ENCODE measurements around the gene SERTAD2. TPM values are rescaled to one million over a fixed set of nuclear protein-coding genes. Genes with fewer than 3 reads are reported as not detected.

The SERTAD2 gene
- total and polyA plus RNA-seq, 2 donors (not counting 3 experiments of a cell fraction or from before 2014, with no cell fraction given): 5.5 to 11.2 TPM

DNA sequence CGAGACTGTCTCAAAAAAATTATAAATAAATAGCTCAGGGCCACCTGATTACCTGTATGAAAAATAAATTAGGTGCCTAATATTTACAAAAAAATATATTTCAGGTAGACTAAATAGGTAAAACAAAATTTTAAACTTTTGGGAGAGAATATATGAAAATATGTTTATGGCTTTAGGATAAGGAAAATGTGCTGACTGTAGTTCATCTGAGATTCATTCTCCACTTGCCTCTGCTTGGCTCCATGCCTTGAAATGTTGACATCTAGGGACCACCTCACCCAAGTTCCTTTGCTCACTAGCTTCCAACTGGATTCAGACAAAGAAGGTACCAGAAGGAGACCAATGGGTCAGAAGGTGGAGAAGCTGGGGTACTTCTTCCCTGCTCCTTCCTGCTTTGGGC, 9.7 kb upstream of the SERTAD2 start:
- H3K4me3 ChIP-seq (replicated peaks in 1 of 3; ENCODE audit: insufficient read depth in 1 of 3, low read depth in 1 of 3, low read length in 3 of 3): no peak overlapping the region
- no peak overlapping the region for H3K4me2 ChIP-seq (ENCODE audit: insufficient read depth, low read length)
- TF ChIP-seq GATA2 (IDR thresholded peaks at IDR 0.05; ENCODE audit: insufficient read depth, insufficient read length, low read depth, low read length): no peak
- TF ChIP-seq POLR2A (IDR thresholded peaks at IDR 0.05; ENCODE audit: low read depth, low read length): no peak
- no peak for TF ChIP-seq FOS (IDR thresholded peaks at IDR 0.05; ENCODE audit: borderline replicate concordance, insufficient read depth, low read length)
- no peak for TF ChIP-seq EZH2 (IDR thresholded peaks at IDR 0.05; ENCODE audit: borderline replicate concordance, low read depth, low read length, severe bottlenecking)
- TF ChIP-seq, protein P1, sequence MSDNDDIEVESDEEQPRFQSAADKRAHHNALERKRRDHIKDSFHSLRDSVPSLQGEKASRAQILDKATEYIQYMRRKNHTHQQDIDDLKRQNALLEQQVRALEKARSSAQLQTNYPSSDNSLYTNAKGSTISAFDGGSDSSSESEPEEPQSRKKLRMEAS (IDR thresholded peaks at IDR 0.05; ENCODE audit: insufficient read depth, insufficient read length): no peak
- CTCF ChIA-PET: interaction anchor here (1.0 to 1.9 kb wide), 4 partner anchors 8 to 14 kb away, joined by 3 to 11 read pairs (median 4); no protein-coding TSS in a partner anchor
- DNase-seq (ENCODE audit: low read depth, low spot score) (no peak), FAIRE-seq (no peak)
- no peaks in the 10 kb centered on the region for H3K27me3 ChIP-seq (ENCODE audit: control insufficient read depth in 2 of 2, insufficient read depth in 2 of 2, low read length in 2 of 2)
- POLR2A ChIA-PET: interaction anchor here (1.1 to 2.3 kb wide), 2 partner anchors 9 to 11 kb away, joined by 3 to 6 read pairs; partner anchors contain the start of gene SERTAD2
- H2AFZ ChIP-seq (ENCODE audit: low read depth, low read length): no peak overlapping the region
- no peak overlapping the region for H3K9ac ChIP-seq (replicated peaks; ENCODE audit: extremely low read depth, insufficient read depth, low read length)
- H3K9me1 ChIP-seq (replicated peaks; ENCODE audit: control insufficient read depth, extremely low read depth, insufficient read depth, low read length): no peaks in the 10 kb centered on the region
- H3K36me3 ChIP-seq (ENCODE audit: control insufficient read depth in 2 of 2, extremely low read depth in 1 of 2, insufficient read depth in 2 of 2, low read length in 2 of 2): no peaks in the 10 kb centered on the region
- no peak overlapping the region for H3K27ac ChIP-seq (ENCODE audit: insufficient read depth, low read depth, low read length)
- no peaks in the 10 kb centered on the region for H3K9me3 ChIP-seq (replicated peaks; ENCODE audit: control insufficient read depth, insufficient read depth, low read length)
- intact Hi-C loops (cut with micrococcal nuclease): no loop called here
- no peaks in the 10 kb centered on the region for H3K4me1 ChIP-seq (ENCODE audit: control insufficient read depth, extremely low read depth, insufficient read depth, low read length)
- dilution Hi-C loops (cut with MboI; ENCODE audit: extremely low pct_ligation_motif_present, low sequenced_read_pairs): no loop called here
- H4K20me1 ChIP-seq (replicated peaks; ENCODE audit: control insufficient read depth, extremely low read depth, insufficient read depth, low read length): no peaks in the 10 kb centered on the region
- H3K79me2 ChIP-seq (ENCODE audit: control insufficient read depth, insufficient read depth, low read length): no peaks in the 10 kb centered on the region
- no TSS peak for BruUV-seq (replicated peaks)

DNA sequence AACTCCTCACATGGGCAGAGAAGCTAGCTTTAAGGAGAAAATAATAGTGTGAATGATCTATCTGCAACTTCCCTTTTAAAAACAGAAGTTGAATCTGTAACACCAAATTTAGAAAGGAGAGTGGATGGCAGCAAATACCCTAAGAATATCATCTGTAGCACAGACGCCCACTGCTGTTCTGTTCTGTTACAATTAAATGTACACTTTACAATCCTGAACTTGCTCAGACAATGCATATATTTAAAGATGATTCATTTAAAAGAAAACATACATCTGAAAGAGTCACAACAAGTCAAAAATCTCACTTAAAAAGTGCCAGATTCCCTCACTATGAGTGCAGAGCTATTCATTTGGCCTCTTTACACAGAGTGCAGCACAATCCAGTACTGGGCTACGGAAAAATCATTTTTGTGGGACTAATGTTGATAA, 8.0 kb upstream of the SERTAD2 start:
- TF ChIP-seq JUN (IDR thresholded peaks at IDR 0.05; ENCODE audit: borderline replicate concordance, insufficient read depth, insufficient read length, low read depth): no peak
- TF ChIP-seq POLR2AphosphoS5 (IDR thresholded peaks at IDR 0.05; ENCODE audit: insufficient read depth, low read depth, low read length): no peak
- TF ChIP-seq, protein P1 (IDR thresholded peaks at IDR 0.05; ENCODE audit: insufficient read depth, insufficient read length): no peak
- no peak for TF ChIP-seq EZH2 (IDR thresholded peaks at IDR 0.05; ENCODE audit: borderline replicate concordance, low read depth, low read length, severe bottlenecking)
- no peak for TF ChIP-seq FOS (IDR thresholded peaks at IDR 0.05; ENCODE audit: borderline replicate concordance, insufficient read depth, low read length)
- no peak for TF ChIP-seq POLR2A (IDR thresholded peaks at IDR 0.05; ENCODE audit: low read depth, low read length)
- no peak for TF ChIP-seq MYC (IDR thresholded peaks at IDR 0.05; ENCODE audit: low read depth, low read length)
- no peak for TF ChIP-seq GATA2 (IDR thresholded peaks at IDR 0.05; ENCODE audit: insufficient read depth, insufficient read length, low read depth, low read length)
- TF ChIP-seq, protein P2, sequence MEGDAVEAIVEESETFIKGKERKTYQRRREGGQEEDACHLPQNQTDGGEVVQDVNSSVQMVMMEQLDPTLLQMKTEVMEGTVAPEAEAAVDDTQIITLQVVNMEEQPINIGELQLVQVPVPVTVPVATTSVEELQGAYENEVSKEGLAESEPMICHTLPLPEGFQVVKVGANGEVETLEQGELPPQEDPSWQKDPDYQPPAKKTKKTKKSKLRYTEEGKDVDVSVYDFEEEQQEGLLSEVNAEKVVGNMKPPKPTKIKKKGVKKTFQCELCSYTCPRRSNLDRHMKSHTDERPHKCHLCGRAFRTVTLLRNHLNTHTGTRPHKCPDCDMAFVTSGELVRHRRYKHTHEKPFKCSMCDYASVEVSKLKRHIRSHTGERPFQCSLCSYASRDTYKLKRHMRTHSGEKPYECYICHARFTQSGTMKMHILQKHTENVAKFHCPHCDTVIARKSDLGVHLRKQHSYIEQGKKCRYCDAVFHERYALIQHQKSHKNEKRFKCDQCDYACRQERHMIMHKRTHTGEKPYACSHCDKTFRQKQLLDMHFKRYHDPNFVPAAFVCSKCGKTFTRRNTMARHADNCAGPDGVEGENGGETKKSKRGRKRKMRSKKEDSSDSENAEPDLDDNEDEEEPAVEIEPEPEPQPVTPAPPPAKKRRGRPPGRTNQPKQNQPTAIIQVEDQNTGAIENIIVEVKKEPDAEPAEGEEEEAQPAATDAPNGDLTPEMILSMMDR (IDR thresholded peaks at IDR 0.05; ENCODE audit: extremely low read depth in 1 of 2, insufficient read depth in 1 of 2, low read depth in 1 of 2, low read length in 2 of 2): no peak
- CTCF ChIA-PET: interaction anchor here (0.7 to 2.1 kb wide), 7 partner anchors 10 to 88 kb away, joined by 3 to 10 read pairs (median 4); no protein-coding TSS in a partner anchor
- POLR2A ChIA-PET: no interaction called here
- H3K36me3 ChIP-seq (ENCODE audit: control insufficient read depth in 2 of 2, extremely low read depth in 1 of 2, insufficient read depth in 2 of 2, low read length in 2 of 2): no peaks in the 10 kb centered on the region
- DNase-seq (ENCODE audit: low read depth, low spot score) (peak; percentile 14), FAIRE-seq (no peak)
- H4K20me1 ChIP-seq (replicated peaks; ENCODE audit: control insufficient read depth, extremely low read depth, insufficient read depth, low read length): no peaks in the 10 kb centered on the region
- no peak overlapping the region for H3K4me2 ChIP-seq (ENCODE audit: insufficient read depth, low read length)
- no peak overlapping the region for H3K27ac ChIP-seq (ENCODE audit: insufficient read depth, low read depth, low read length)
- intact Hi-C loops (cut with micrococcal nuclease): no loop called here
- no peaks in the 10 kb centered on the region for H3K9me1 ChIP-seq (replicated peaks; ENCODE audit: control insufficient read depth, extremely low read depth, insufficient read depth, low read length)
- dilution Hi-C loops (cut with MboI; ENCODE audit: extremely low pct_ligation_motif_present, low sequenced_read_pairs): no loop called here
- no peaks in the 10 kb centered on the region for H3K9me3 ChIP-seq (replicated peaks; ENCODE audit: control insufficient read depth, insufficient read depth, low read length)
- no peak overlapping the region for H2AFZ ChIP-seq (ENCODE audit: low read depth, low read length)
- no peaks in the 10 kb centered on the region for H3K4me1 ChIP-seq (ENCODE audit: control insufficient read depth, extremely low read depth, insufficient read depth, low read length)
- no TSS peak for BruUV-seq (replicated peaks)
- no peak overlapping the region for H3K4me3 ChIP-seq (replicated peaks in 1 of 3; ENCODE audit: insufficient read depth in 1 of 3, low read depth in 1 of 3, low read length in 3 of 3)
- no peaks in the 10 kb centered on the region for H3K79me2 ChIP-seq (ENCODE audit: control insufficient read depth, insufficient read depth, low read length)
- H3K9ac ChIP-seq (replicated peaks; ENCODE audit: extremely low read depth, insufficient read depth, low read length): no peak overlapping the region
- H3K27me3 ChIP-seq (ENCODE audit: control insufficient read depth in 2 of 2, insufficient read depth in 2 of 2, low read length in 2 of 2): no peaks in the 10 kb centered on the region

Measured in endothelial cell of umbilical vein (primary cell).